Activated T-cell treated with anti-CD3 and anti-CD28 coated beads, Interleukin-2, amount 50 U/mL, for 4 hours (primary cell): ENCODE measurements around the gene MS4A14. TPM values are rescaled to one million over a fixed set of nuclear protein-coding genes. Genes with fewer than 3 reads are reported as not detected.
A peak's percentile ranks its signal among the peaks of the same experiment; 100 is the strongest.
"Not testable (repeated sequence)": the region's sequence is repeated elsewhere in the genome, so short reads cannot be mapped to it uniquely, and the experiment has no call there.

ENCODE experiments used
- ATAC-seq, 2 donors: fragments of 200-7000 bp; cut with Tn5 transposase; one replicate each; pipeline ENCODE4 v1.10.0; 2021
- DNase-seq: peaks from one replicate; pipeline ENCODE4 v3.0.0-alpha.2; 2020
- H3K27me3 Mint-ChIP-seq: one replicate; pipeline ENCODE4 v1.8.0; 2021; ENCODE audit warnings: low read depth, mixed read lengths
- H3K36me3 Mint-ChIP-seq: one replicate; pipeline ENCODE4 v1.8.0; 2022; ENCODE audit warnings: mixed read lengths; ENCODE audit not compliant: insufficient read depth
- H3K4me1 Mint-ChIP-seq: one replicate; pipeline ENCODE4 v1.8.0; 2021; ENCODE audit warnings: low read depth, mixed read lengths
- H3K4me3 Mint-ChIP-seq: one replicate; pipeline ENCODE4 v1.8.0; 2021; ENCODE audit warnings: mild to moderate bottlenecking, moderate library complexity, mixed read lengths
- H3K9me3 Mint-ChIP-seq: one replicate; pipeline ENCODE4 v1.8.0; 2021; ENCODE audit warnings: mixed read lengths
- total RNA-seq, 3 donors: library from RNA; stranded (reverse); gene quantifications; one replicate each; pipeline ENCODE4 v1.2.1, GENCODE V29; 2021

Gene MS4A14, protein sequence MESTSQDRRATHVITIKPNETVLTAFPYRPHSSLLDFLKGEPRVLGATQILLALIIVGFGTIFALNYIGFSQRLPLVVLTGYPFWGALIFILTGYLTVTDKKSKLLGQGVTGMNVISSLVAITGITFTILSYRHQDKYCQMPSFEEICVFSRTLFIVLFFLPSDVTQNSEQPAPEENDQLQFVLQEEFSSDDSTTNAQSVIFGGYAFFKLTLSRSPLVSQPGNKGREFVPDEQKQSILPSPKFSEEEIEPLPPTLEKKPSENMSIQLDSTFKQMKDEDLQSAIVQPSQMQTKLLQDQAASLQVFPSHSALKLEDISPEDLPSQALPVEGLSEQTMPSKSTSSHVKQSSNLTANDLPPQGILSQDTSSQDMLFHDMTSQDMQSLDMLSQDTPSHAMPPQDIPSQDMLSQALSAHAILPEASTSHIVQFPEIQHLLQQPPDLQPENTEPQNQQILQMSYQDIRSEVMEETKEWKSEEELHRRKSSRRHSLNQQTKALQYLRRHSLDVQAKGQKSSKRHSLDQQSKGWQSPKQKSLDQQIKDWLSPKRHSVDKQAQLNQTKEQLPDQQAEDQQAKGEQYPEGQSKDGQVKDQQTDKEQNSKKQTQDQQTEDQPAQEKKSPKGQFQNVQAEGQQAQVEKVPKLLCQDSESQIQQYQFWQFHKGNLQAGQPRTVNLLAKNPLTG
- total RNA-seq, result not detected

DNA sequence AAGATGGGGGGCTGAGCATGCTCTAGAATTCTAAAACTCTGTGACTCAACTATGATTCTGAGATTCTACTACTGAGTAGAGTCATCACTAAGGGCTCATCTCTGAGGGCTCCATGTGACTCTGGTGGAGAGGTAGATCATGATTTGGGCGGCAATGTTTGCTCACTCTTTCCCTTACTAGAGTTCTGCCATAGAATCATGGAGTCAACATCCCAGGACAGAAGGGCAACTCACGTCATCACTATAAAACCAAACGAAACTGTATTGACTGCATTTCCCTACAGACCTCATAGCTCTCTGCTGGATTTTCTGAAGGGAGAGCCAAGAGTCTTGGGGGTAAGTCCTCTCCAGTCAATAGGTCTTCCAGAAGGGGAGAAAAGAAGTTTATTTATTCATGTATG lies at the start of gene MS4A14:
TSS of gene MS4A14 (plus strand) at position 78 of the 400 bp plus-strand sequence. CDS start at position 198, 120 bp downstream.
- peaks cover 3% of the 10 kb centered on the region for H3K4me1 Mint-ChIP-seq
- DNase-seq (no peak), ATAC-seq (no peak)
- H3K36me3 Mint-ChIP-seq, result no peaks in the 10 kb centered on the region
- H3K4me3 Mint-ChIP-seq, result no peak within 1 kb of the TSS
- H3K27me3 Mint-ChIP-seq, result peaks cover under 1% of the 10 kb centered on the region
- H3K9me3 Mint-ChIP-seq, result no peaks in the 10 kb centered on the region

DNA sequence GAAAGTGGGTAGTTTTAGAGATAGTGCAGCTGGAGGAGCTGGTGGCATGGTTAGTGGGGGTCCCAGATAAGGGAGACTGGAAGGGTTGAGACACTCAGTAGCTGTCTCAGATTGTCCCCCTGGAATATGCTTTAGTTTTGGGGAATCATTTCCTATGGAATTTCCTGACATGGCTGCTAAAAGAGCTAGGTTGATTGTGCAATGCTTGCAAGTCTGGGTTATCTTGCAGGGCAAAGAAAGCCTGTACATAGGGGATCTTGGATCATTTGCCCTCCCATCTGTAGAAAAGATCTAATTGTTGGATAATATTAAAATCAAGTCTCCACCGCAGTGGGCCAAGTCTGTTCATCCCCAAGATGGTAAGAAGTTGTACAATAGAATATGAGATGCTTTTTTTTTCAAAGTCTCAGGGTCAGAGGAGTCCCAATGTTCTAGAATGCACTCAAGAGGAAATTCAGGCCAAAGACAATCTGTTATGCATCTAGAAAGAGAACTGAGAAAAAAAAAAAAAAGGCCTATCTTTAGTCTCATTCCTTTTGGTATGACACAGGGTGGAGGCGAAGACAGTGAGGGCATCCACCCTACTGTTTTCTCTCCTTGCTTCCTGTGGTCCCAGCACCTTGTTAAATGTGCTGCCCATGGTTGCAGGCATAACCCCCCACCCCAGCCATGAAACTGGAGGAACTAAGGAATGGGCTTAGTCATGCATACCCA lies 49.0 kb upstream of the MS4A14 start:
- H3K36me3 Mint-ChIP-seq, result no peaks in the 10 kb centered on the region
- H3K9me3 Mint-ChIP-seq, result no peaks in the 10 kb centered on the region
- ATAC-seq (no peak), DNase-seq (no peak)
- peaks cover 11% of the 10 kb centered on the region for H3K27me3 Mint-ChIP-seq
- H3K4me1 Mint-ChIP-seq, result no peaks in the 10 kb centered on the region
- no peak overlapping the region for H3K4me3 Mint-ChIP-seq

DNA sequence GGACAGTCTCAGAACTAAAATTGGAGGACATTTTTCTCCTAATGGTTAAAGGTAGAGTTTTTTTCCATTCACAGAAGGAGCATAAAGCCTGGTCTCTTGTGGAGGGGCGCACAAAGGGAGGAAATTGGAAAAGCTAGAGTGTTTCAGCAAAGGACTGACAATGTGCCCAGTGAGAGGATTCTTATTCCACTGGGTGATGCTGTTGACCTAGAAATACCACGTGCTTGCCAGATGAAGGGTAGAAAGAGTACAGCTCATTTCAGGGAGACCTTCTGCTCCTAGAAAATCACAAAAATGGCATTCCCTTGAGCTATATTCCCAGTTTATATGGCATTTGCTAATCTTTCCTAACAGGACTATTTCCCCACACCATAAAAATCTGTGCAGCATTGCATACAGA lies 48.1 kb upstream of the MS4A14 start:
- no peaks in the 10 kb centered on the region for H3K9me3 Mint-ChIP-seq
- no peaks in the 10 kb centered on the region for H3K36me3 Mint-ChIP-seq
- DNase-seq (no peak), ATAC-seq (no peak)
- H3K4me3 Mint-ChIP-seq, result no peak overlapping the region
- peaks cover 11% of the 10 kb centered on the region for H3K27me3 Mint-ChIP-seq
- no peaks in the 10 kb centered on the region for H3K4me1 Mint-ChIP-seq

DNA sequence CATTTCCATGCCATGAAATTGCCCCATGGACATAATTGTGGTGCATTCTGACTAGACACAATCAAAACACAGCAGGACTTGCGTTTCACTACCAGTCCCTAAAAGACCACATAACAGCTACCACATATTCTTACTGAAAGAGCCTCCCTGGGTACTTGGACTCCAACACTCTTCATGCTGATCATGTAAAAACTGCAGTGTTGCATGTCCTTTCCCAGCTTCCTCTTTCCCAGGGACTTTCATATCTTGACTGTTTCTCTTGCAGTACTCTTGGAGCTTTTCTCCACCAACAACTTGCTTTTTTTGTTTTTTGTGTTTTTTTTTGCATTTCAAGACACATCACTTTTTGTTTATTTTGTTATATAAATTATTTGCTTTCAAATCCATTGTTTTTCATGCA lies 46.3 kb upstream of the MS4A14 start:
- Mint-ChIP-seq H3K27me3 (peaks cover 12% of the 10 kb centered on the region), H3K4me3 (no peak overlapping the region), H3K36me3 (no peaks in the 10 kb centered on the region), H3K9me3 (no peaks in the 10 kb centered on the region), H3K4me1 (no peaks in the 10 kb centered on the region)
- ATAC-seq, result no peak
- no peak for DNase-seq

DNA sequence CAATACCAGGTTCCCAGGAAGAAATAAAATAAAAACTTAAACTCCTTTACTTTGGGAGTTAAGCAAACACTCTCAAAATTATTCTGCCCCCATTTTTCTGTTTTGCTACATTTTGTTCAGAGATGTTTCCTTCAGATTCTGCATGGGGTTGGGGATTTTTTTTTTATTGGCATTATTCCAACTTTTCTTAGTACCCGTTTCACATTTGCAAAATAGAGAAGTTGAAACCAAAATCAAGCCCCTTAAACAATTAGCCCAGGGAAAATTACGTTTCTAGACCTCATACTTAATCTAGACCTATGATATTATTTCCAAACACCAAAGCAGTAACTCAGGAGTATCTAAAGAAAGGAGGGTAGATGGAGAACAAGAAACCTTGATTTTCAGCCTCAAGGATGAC lies 38.5 kb upstream of the MS4A14 start:
- Mint-ChIP-seq H3K4me3 (no peak overlapping the region), H3K4me1 (no peaks in the 10 kb centered on the region), H3K9me3 (no peaks in the 10 kb centered on the region), H3K27me3 (peaks cover 13% of the 10 kb centered on the region), H3K36me3 (no peaks in the 10 kb centered on the region)
- DNase-seq, result no peak
- ATAC-seq, result no peak

DNA sequence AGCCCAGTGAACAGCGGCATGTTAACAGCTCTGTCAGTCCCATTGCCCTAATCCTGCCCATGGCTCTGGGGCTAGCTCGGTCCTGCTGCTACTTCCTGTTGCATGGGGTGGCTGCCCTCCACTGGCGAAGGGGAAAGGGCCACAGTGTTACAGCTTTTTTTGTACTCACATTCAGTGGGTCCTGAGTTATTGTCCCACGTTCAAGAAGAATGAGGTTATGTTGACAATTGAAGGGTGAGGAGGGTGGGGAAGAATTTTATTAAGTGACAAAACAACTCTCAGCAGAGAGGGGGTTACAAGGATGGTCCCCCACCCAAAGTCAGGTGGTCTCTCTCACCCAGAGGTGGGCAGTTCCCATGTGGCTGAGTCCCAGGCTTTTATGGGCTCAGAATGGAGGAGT lies 35.6 kb upstream of the MS4A14 start:
- Mint-ChIP-seq H3K4me1 (peaks cover 3% of the 10 kb centered on the region), H3K9me3 (no peaks in the 10 kb centered on the region), H3K4me3 (no peak overlapping the region), H3K27me3 (peaks cover 20% of the 10 kb centered on the region), H3K36me3 (no peaks in the 10 kb centered on the region)
- ATAC-seq (no peak), DNase-seq (no peak)

DNA sequence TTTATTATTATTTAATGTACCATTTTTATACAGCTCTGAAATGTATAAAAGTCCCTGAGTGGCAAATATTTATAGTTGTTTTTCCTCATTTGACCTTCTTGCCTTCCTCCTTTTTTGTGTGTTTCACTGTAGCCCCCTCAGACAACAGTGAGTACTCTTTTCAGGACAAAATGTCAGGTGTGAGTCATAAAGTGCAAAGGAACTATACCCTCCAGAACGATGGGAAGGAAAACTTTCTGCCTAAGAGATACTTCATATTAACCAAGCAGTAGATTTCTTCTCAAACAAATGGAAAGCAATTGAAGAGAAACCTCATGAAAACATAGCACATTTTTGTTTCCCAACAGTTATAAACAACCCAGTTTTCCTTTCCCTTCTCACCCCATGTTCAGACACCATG lies 34.0 kb upstream of the MS4A14 start:
- no peak overlapping the region for H3K4me3 Mint-ChIP-seq
- H3K9me3 Mint-ChIP-seq, result no peaks in the 10 kb centered on the region
- peaks cover 3% of the 10 kb centered on the region for H3K4me1 Mint-ChIP-seq

DNA sequence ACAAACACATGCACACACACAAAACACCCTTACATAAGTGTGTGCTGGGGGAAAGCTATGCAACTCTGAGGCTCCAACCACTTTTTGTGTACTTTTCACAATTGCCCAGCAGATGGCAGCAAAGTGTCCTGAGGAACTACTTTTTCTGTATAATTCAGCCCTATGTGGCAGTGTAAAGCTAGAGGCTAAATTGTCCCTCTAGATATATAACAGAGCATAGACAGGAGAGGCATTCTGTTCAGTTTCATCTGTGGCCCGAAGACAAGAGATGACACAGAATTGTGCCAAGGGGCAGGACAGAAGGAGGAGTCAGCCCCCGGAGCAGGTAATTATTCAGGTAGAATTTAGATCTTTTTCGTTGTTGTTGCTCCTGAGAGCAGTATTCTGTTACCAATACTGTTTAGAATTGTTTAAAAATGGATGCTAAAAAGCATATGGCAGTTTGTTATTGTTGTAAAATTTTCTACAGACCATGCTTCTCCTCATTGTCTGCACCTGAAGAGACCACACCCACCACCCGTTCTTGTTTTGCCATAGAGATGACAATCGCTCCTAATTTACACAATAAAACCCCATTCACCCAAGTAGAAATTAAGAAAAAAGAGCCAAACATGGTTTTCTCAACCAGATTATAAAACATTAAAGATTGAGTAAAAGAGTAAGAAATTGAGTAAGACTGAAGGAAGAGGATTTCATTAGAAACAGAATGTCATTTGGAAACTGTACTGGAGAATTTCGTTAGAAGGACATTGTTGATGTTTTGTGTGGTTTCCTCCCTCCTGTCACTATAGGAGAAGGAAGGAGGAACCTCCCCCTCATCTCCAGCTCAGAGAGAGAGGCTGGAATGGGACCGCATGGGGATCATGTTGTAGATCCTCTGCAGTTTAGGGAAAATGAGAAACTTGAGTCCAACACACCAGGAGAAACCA lies 32.5 kb upstream of the MS4A14 start:
- Mint-ChIP-seq H3K4me3 (peak overlapping the region; percentile 1), H3K27me3 (peaks cover 17% of the 10 kb centered on the region), H3K36me3 (no peaks in the 10 kb centered on the region), H3K9me3 (no peaks in the 10 kb centered on the region), H3K4me1 (peaks cover 3% of the 10 kb centered on the region)
- DNase-seq (peak; percentile 30), ATAC-seq (peak; percentile 43 to 69)

More for the DNA sequence above, 34.0 kb upstream of the MS4A14 start:
- no peak for DNase-seq
- H3K27me3 Mint-ChIP-seq, result peaks cover 15% of the 10 kb centered on the region
- no peaks in the 10 kb centered on the region for H3K36me3 Mint-ChIP-seq
- ATAC-seq, result no peak

GRCh38 chr11:60366262-60366904 lies 29.9 kb upstream of the MS4A14 start:
- not testable (repeated sequence) for DNase-seq, H3K4me3 Mint-ChIP-seq, H3K9me3 Mint-ChIP-seq, H3K4me1 Mint-ChIP-seq, ATAC-seq, H3K36me3 Mint-ChIP-seq
- H3K27me3 Mint-ChIP-seq, result peaks cover 20% of the 10 kb centered on the region

DNA sequence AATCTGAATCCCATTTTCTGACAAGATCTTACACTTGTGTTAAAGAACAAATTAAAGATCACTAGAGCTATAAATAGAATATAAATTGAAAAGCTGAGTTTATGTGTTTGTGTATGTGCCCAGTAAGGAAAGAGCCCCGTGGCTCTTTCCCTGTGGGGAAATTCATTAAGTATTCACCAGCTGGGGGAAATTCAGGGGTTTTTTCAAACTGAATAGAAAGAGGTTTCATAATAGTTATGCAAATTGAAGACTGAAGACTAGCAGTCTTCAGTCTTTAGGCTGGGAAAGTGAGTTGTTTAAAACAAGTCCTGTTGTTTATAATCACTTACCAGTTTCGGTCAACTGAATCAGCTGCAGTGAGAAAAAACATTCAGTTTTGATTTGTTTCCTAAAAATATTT lies 29.2 kb upstream of the MS4A14 start:
- Mint-ChIP-seq H3K27me3 (peaks cover 20% of the 10 kb centered on the region), H3K4me3 (no peak overlapping the region), H3K4me1 (peaks cover 3% of the 10 kb centered on the region), H3K9me3 (no peaks in the 10 kb centered on the region), H3K36me3 (no peaks in the 10 kb centered on the region)
- peak; percentile 43 to 47 for ATAC-seq
- no peak for DNase-seq

DNA sequence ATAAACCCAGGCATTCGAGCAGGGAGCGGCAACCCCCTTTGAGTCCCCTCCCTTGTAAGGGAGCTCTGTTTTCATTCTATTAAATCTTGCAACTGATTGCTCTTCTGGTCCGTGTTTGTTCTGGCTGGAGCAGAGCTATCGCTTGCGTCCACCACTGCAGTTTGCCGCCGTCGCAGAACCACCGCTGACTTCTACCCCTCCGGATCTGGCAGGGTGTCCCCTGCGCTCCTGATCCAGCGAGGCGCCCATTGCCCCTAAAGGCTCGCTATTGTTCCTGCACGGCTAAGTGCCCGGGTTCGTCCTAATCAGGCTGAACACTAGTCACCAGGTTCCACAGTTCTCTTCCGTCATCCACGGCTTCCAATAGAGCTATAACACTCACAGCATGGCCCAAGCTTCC lies 28.4 kb upstream of the MS4A14 start:
- Mint-ChIP-seq H3K4me1 (peaks cover 3% of the 10 kb centered on the region), H3K4me3 (no peak overlapping the region), H3K27me3 (peaks cover 20% of the 10 kb centered on the region), H3K36me3 (no peaks in the 10 kb centered on the region), H3K9me3 (no peaks in the 10 kb centered on the region)
- DNase-seq (no peak), ATAC-seq (no peak)

- H3K4me1 Mint-ChIP-seq, result no peaks in the 10 kb centered on the region
- H3K4me3 Mint-ChIP-seq, result no peak overlapping the region
- DNase-seq (no peak), ATAC-seq (no peak)
- no peaks in the 10 kb centered on the region for H3K9me3 Mint-ChIP-seq
- no peaks in the 10 kb centered on the region for H3K36me3 Mint-ChIP-seq
- H3K27me3 Mint-ChIP-seq, result peaks cover 11% of the 10 kb centered on the region
These were observed 25.9 kb upstream of the MS4A14 start for GRCh38 chr11:60370252-60370810.

DNA sequence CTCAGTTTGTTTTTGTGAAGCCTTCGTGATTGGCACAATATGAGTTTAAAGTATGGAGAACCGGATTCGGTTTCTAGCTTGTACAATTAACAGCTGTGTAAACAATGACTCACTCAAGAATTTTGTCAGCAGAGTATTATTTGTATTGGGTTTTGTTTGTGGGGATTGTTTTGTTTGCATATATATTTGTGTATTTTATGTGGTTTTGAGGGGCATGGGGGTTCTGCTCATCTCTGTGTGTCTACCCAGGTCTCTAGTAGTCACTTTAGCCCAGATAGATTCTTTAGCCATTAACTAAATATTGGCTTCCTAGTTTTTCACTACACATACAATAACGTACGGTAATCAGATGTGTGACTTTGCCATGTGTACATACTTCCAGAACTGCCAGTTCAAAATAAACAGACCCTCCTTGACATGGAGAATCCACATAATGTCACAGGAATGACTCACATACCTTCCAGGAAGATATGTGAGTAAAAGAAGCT lies 25.4 kb upstream of the MS4A14 start:
- no peak for DNase-seq
- ATAC-seq, result no peak
- no peak overlapping the region for H3K4me3 Mint-ChIP-seq
- H3K27me3 Mint-ChIP-seq, result peaks cover 14% of the 10 kb centered on the region
- H3K9me3 Mint-ChIP-seq, result no peaks in the 10 kb centered on the region
- no peaks in the 10 kb centered on the region for H3K4me1 Mint-ChIP-seq
- H3K36me3 Mint-ChIP-seq, result no peaks in the 10 kb centered on the region
